GM18508 (cell line): Measurements from ENCODE around the gene PCNX3.
A peak's percentile ranks its signal among the peaks of the same experiment; 100 is the strongest.
"Not testable (repeated sequence)": the region's sequence is repeated elsewhere in the genome, so short reads cannot be mapped to it uniquely, and the experiment has no call there.

Source experiments
- ATAC-seq: cut with Tn5 transposase; IDR thresholded peaks from one replicate; pipeline ENCODE4 v1.9.1; 2021; ENCODE audit warnings: moderate number of reproducible peaks; ENCODE audit not compliant: insufficient read depth, unreplicated experiment

PCNX3 gene

DNA sequence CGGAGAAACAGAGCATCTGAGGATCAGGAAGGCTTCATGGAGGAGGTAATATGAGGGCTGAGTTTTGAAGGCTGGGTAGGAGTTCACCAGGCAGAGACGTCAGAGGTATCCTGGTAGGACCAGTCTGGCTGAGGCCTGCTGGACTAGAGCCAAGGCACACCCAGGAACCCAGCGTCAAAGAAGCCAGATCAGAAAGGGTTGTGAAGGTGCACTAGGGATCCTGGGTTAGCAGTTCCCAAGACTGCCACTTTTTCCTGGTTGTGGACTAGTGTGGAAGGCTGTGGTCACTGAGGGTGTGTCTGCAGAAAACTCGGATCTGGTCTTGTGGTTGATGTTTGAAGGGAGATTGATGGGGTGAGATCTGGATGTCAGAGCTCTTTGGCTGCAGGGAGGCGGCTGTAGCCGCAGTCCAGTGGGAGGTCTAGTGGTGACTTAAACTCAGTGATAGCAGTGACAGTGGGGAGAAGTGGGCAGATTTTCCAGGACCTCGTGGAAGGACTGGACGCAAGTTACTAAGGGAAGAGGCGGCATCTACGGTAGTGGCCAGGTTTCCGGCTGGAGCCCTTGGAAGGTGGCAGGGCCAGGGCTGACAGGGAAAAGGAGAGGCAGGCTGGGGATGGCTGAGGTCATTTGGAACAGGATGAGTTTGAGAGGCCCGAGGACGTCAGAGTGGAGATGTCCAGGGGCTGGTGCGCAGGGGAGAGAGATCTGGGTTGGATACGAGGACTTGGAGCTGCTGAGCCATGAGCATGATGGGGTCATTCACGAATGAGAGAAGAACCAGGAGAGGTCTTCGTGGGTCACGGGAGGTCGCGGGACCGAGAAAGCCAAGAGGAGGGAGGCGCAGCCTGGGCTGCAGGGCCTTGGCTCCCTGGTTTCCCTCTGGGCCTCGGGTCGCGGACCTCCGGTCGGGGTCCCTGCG, 36.3 kb downstream of the PCNX3 start:
- no peak for ATAC-seq

GRCh38 chr11:65652511-65653228, 37.1 kb downstream of the PCNX3 start:
- ATAC-seq = no peak

- ATAC-seq = no peak
Measured at GRCh38 chr11:65653229-65654225, 38.0 kb downstream of the PCNX3 start.

GRCh38 chr11:65654375-65655349, 39.1 kb downstream of the PCNX3 start:
- ATAC-seq = no peak

DNA sequence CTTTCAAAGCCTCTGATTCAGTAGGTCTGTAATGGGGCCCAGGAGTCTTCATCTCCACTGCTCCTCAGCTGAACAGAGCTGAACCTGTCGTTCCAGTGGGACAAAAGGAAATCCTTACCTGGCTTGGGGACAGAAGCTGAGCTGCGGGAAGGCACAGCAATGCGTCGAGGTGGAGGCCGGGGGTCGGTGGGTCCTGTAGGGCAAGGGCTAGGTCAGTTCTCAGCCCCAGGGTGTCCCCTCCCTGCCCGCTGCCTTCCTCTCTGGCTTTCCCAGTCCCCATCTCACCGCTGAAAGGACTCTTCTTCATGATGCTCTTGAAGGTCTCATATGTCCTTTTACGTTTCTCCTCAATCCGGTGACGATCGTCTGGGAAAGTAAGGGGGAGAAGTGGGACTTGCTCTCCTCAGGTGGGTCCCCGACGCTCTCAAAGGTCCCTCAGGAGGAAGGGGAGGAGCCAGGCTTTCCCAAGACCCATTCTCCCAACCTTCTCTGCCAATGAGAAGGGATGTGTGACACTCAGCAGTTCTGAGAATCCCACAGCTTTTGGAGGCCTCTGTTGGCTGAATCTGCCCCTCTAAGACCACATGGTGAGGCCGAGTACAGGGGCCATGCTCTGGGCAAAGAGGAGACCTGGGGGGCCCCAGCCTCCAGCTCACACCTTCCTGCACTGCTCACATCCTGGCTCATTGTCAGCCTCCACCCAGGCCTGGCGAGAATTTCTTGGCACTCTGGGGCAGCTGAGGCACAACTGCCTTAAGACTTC, 40.2 kb downstream of the PCNX3 start:
- no peak for ATAC-seq

- ATAC-seq = no peak
Measured at GRCh38 chr11:65657426-65657825, 41.9 kb downstream of the PCNX3 start.

- ATAC-seq = no peak
Measured at GRCh38 chr11:65658174-65659021, 42.8 kb downstream of the PCNX3 start.

DNA sequence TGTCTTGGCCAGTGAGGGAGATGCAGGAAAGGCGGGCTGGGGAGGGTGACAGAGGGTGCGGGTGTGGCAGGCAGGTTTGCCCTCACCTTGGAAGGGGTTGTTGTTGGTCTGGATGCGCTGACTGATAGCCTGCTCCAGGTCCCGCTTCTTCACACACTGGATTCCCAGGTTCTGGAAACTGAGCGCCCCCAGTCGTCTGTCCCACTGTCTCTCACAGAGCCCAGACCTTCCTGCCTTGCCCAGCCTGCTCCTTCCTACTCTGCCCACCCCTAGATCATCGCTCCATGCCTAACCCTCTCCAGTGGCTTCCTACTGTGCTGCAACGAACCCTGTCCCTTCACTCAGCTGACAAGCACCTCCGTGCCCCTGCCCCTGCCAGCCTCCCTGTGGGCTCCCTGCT, 44.5 kb downstream of the PCNX3 start:
- ATAC-seq = no peak

DNA sequence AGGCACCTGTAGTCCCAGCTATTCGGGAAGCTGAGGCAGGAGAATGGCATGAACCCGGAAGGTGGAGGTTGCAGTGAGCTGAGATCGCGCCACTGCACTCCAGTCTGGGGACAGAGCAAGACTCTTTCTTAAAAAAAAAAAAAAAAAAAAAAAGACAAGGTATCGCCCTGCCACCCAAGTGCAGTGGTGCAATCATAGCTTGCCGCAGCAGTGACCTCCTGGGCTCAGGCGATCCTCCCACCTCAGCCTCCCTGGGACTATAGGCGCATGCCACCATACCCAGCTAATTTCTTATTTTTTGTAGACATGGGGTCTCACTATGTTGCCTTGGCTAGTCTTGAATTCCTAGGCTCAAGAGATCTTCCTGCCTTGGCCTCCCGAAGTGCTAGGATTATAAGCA, 45.3 kb downstream of the PCNX3 start:
- not testable (repeated sequence) for ATAC-seq

DNA sequence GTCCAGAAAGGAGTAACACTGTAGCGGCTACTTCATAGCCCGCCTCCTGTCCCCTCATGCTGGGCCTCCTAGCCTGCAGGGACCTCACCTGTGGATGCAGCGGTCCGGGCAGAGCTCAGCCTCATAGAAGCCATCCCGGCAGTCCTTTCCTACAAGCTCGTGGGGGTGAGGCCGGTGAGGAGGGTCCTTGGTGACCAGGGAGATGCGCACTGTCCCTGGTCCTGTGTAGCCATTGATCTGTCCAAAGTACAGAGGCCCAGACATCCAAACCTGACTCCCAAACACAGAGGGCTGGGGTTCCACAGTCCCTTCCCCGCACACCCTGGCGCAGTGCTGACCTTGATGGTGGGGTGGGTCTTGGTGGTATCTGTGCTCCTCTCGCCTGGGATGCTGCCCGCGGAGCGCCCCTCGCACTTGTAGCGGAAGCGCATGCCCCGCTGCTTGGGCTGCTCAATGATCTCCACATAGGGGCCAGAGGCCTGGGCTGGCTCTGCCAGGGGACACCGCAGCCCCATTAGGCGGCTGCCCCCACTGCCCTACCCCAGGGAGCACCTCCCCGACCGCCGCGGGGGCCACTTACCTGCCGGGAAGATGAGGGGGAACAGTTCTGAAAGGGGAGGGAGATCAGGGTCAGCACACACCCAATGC, 46.1 kb downstream of the PCNX3 start:
- no peak for ATAC-seq

DNA sequence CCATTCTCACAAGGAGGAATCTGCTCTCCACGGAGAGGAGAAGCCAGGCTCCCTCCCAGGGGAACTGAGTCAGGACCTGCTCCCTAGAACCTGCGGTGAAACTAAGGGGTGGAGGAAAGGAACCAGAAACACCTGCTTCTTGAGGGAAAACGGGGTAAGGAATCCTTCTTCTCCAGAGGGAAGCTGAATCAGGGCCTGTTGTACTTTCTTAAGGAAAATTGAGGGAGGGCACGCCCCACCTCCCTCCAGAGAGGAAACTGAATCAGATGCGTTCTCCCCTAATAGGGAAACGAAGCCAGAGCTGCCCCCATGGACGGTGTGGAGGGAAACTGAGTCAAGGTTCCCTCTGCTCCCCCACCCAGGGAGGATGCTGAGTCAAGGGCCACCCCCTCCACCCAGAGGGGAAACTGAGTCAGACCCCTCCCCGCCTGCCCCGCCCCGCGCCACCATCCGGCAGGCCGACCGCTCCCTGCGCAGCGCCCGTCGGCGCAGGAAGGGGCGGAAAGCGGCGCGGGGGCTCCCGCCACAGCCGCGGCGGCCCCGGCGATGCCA, 46.7 kb downstream of the PCNX3 start:
- no peak for ATAC-seq

GRCh38 chr11:65662799-65663638, 47.4 kb downstream of the PCNX3 start, which contains the start of gene RELA:
RELA (minus strand) TSS chr11:65662916; CDS start chr11:65662832, 84 bp downstream.
- peak; percentile 54 for ATAC-seq

GRCh38 chr11:65663639-65664200, 48.1 kb downstream of the PCNX3 start:
- ATAC-seq = no peak

GRCh38 chr11:65672180-65672860, 56.7 kb downstream of the PCNX3 start:
- ATAC-seq = no peak

DNA sequence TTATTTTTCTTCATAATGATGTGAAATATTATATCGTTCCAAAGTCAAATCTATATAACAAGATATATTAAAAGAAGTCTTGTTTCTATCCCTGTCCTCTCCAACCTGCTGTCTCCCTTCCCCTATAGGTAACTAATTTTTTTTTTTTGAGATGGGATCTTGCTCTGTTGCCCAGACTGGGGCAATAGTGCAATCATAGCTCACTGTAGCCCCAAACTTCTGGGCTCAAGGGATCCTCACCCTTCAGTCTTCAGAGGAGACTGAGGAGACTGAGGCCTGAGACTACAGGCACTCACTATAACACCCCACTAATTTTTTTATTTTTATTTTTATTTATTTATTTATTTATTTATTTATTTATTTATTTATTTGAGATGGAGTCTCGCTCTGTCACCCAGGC, 57.4 kb downstream of the PCNX3 start:
- no peak for ATAC-seq
